Epidermal melanocyte (primary cell): ENCODE results near the gene PSMD1.
A peak's percentile ranks its signal among the peaks of the same experiment; 100 is the strongest.

Source experiments
- DNase-seq: peaks from one replicate; pipeline ENCODE4 v3.0.0; 2011; ENCODE audit warnings: low spot score; ENCODE audit not compliant: insufficient read length

PSMD1 gene

DNA sequence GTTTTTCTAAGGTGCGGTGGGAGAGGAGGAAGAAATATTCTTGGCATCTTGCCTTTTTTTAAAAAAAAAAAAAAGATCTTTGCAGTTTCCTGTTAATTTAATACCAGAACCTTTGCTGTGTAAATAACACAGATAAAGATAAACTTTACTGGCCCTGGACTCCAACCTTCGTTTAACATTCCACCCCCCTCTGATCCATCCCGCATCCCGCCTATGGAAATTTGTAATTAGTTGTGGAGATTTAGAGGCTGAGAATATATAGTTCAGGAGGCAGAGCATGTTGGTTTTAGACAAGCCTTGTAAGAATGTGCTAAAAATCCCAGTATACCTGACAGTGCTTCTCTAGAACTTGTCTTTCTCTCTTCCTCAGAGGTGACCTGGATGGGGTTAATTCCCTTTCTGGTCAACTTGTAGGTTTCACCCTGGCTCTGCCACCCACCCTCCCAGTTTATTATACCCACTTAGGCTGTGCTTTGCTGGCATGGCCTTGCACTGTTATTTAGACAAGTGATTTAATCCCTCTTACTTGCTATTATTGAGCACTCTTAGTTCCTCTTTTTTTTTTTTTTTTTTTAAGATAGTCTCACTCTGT, 22.3 kb upstream of the PSMD1 start:
- DNase-seq = no peak

DNA sequence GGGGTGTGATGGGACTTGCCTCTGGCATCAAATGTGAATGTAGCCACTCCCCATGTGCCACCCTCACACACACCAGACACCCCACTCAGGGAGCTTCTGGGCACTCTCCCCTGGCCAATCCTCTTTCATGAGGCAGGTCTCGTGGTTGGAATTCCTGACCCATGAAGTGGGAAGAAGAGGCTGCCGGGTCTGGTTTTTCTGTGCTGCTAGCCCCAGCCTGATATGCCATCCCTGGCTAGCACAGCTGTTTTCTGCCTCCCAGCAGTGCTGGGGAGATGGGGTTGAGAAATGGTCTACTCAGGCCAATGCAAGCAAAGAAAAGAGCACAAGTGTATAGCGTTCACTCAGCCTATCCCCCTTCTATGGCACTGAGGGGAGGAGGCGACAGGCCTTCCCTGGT, 20.5 kb upstream of the PSMD1 start:
- no peak for DNase-seq

DNA sequence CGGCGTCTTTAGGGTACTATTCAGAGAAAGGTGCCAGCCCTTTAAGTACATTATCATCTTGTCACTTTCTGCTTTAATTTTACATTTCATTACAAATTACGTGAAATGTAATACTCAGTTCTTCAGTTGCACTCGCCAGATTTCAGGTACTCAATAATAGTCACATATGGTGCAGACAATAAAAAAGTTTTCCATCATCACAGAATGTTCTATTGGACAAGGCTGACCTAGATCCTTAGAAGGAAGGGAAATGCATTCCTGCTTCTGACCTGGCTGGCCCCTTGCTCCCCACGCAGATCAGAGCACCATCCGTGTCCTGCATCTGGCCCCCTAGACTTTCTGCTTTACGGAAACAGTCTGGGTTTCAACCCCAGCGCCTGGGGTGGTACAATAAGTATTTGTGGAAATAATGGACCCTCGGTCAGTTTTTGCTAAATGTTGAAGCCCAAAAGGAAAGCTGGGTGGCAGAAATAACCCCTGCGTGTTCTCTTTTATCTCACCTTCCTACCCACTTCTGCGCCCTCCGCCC, 20.0 kb upstream of the PSMD1 start:
- DNase-seq = no peak

DNA sequence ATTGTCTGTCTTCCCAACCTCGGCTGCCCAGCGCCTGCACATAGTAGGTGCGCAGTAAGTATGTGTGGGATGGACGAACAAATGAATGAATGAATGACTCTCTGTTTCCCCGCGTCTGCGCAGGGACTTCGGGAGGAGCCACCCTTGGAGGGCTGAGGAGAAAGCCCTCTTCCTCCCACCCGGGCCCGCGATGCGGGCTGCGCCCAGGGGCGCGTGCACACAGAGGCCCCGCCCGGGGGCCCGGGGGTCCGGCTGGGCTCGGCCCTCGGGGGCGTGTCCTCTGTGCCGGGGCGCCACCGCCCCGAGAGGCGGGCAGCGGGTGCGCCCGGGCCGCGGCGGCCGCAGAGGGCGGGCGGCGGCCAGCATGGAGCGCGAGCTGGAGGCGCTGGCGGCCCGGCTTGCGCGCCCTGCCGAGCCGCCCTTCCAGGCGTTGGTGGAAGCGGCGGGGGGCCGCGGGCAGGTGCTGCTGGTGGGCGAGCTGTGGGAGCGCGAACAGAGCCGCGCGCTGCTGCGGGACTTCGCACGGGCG, 19.4 kb upstream of the PSMD1 start, which contains the start of gene C2orf72:
C2orf72 (plus strand) TSS at position 322 of the 529 bp plus-strand sequence; CDS start at position 365, 43 bp downstream.
- no peak for DNase-seq

DNA sequence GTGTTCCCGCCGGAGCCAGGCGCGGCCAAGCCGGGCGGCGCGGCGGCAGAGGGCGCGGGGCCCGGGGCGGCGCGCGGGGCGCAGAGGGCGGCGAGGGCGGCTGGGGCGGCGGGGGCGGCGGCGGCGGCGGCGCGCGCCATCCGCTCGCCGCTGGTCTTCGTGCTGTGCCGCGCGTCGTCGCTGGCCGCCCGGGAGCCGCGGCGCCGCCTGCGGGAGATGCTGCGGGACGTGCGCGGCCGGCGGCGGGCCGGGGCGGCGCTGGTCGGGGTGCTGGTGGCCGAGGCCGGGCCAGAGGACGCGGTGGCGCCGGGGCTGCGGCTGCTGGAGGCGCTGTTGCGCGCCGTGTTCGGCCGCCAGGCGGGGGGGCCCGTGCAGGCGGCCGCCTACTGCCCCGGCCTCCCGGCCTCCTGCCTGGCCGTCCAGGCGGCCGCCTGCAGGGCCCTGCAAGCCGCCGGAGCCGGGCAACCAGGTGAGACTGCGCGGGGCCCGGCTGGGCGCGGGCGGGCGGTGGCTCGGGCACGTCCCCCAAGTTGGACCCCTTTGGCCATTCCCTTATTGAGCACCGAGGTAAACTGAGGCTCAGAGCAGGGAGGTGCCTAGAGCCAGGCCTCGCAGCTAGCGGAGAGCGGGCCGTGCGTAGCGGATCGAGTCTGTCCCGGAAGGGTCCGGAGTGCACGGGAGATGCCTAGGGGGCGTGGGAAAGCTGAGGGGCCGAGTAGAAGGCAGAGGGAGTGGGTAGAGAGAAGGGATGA, 18.8 kb upstream of the PSMD1 start:
- DNase-seq = no peak

DNA sequence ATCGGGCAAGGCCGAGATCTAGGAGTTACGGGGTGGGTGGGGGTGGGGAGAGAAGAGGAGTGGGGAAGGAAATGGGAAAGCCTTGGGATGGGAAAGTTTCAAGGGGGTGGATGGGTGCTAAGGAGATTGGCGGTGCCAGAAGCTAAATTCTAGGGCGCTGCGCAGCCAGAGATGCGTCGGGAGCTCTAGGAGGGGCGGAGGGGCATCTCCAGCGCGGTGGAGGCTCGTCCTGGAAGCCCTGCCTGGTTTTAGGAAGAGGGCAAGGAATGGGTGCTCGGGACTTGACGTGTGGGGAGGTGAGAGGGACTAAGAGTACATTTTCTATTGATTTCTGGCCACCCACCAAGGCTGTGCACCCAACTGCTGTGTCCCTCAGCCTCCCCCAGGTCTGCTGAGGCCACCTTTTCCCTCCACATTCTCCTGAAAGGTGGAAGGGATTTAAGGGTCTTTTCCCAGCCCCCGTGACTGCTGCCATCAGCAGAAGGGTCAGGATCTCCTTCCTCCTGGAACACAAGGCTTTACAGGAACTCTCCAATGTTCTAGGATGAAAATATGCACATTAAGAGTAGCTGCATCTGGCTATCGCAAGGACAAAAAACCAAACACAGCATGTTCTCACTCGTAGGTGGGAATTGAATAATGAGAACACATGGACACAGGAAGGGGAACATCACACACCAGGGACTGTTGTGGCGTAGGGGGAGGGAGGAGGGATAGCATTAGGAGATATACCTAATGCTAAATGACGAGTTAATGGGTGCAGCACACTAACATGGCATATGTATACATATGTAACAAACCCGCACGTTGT, 18.0 kb upstream of the PSMD1 start:
- no peak for DNase-seq

DNA sequence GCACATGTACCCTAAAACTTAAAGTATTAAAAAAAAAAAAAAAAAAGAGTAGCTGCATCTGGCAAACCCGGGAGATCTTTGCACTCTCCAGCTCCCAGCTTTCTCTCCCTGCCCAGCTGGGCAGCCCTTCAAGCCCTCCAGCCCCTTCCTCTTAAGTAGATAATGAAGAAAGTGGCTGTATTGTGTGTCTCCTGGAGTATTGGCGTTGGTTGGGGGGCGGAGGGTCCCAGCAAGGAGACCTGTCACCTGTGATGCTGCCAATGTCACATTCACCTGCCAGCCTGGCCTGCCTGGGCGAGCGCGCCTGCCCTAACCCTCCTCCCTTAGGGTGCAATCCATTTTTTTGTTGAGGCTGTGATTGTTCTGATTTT, 17.4 kb upstream of the PSMD1 start:
- DNase-seq = no peak

DNA sequence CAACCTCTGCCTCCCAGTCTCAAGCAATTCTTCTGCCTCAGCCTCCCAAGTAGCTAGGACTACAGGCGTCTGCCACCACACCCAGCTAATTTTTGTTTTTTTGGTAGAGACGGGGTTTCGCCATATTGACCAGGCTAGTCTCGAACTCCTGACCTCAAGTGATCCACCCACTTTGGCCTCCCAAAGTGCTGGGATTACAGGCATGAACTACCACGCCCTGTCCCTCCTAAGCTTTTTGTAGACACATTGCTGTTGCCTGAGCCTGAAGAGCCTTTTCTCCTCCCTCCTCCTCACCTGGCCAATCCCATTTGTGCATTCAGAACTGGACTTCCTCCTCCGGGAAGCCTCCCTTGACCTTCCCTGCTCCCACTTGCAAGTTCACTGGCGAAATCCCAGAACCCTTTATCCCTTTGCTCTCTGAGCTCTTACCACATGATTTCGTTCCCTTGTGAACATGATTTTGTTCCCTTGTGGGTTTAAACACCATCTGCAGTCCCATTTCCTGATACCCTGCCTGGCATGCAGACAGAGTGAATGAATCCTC, 16.8 kb upstream of the PSMD1 start:
- no peak for DNase-seq

DNA sequence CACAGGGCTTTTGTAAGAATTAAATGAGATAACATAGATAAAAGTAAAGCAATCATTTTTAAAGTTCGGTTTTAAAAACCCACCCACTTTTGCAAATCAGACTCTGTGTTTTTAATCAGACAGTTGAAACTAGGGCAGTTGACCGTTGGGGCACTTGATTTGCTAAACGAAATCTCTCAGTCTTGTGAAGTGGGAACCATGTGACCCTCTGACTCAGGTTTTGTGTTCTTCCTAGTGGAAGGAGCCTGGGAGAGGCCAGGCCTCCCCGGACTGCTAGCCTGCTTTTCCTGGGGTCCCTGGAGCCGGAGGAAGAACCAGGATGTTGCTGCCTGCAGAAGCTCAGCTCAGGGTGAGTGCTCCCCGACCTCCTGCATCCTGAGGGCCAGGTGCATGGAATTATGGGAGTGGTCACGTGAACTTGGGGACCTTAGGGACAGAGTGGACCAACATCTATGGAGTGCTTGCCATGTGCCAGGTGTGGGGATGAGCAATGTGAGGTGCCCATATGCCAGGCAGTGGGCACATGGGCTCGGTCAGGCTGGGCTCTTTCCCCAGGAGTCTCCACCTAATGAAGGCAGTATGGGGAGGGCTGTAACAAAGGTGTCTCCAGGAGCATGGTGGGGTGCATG, 15.5 kb upstream of the PSMD1 start:
- no peak for DNase-seq

DNA sequence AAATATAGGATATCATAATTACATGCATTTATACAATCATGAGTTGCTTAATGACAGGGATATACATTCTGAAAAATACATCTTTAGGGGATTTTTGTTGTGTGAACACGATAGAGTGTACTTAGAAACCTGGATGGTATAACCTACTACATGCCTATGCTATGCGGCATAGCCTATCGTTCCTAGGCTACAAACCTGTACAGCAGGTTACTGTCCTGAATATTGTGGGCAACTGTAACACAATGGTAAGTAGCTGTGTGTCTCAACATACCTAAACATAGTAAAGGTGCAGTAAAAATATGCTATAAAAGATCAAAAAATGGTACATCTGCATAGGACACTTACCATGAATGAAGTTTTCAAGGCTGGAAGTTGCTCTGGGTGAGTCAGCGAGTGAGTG, 12.9 kb upstream of the PSMD1 start:
- no peak for DNase-seq

DNA sequence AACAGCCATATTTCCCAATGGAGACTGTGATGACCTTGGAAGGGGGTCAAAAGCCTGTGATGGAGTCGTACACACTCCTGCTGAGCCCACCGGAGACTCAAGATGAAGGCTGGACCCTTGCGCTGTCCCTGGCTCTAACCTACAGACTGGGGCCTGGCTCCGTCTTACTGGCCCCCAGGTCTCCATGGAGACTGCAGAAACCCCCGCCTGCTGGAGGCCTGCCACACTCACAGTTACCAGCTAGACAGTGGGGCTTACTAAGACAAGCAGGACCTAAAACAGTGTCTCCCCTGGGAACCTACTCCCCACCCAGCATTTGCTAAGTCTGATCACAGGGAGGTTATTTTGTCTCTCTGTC, 9.8 kb upstream of the PSMD1 start:
- no peak for DNase-seq

DNA sequence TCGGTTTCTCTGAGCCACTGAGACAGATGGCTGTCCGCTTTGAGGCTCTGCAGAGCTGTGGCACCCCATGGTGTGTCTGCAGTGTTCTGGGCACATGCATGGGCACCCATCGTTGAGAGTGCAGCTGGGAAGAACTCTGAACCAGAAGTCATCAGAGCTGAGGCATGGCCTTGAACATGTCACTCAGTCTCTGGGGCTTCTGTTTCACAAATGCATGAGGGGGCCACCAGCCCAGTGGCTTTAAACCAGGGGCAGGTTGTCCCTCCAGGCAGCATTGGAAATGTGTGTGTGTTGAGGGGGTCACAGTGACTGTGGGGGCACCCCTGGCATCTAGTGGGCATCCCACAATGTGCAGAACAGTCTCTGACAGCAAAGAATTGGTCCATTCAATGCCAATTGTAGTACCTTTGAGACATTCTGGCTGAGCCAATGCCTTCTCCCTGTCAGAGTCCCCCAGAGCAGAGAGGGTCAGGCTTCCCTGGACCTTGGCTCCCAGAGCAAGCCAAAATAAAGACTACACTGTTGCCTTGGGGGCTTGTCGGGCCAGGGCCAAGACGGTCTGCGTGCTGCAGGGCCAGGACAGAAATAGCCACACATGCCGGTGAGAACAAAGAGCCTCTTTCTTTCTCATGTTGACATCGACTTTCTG, 9.3 kb upstream of the PSMD1 start:
- DNase-seq = no peak

DNA sequence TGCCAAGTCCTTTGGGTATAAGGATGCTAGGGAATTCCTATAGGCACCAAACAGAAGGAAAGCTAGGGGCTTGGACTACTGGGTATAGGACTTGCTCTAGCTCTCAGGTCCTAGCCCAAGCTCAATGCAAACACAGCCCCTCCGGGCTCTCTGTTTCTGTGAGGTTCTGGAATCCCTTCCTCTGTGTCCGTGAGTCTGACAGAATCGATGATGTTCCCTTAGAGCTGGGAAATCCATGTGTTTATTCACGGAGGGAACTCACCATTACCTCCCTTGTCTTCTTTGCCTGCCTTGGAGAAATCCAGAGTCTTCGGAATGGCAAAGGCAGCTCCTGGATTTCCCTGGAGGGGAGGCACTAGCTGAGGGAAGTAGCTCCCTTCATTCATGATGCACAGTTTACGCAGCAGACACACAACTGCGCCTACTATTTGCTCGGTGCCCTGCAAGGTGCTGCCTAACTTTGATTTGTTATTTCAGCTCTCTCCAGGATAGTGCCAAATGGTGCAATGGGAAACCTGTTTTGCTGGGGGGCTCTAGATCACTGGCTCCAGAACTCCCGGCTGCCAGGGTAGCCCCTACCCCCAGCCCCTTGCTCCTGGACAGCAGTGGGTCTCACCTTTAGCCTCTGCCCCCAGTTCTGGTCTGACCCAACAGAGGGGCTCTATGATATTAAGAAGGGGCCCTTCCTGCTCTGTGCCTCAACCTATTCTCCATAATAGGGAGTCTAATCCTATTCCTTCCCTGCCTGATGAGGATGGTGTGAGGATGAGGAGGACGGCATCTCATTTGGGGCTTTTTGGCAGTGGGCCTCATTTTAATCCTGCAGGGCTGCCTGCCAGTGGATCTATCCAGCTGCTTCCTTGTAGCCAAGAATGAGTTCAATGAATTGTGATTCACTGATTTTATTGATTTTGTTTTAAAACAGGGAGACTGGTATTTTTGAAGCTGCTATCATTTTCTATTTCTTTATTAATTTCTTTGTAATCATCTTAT, 8.4 kb upstream of the PSMD1 start:
- no peak for DNase-seq

DNA sequence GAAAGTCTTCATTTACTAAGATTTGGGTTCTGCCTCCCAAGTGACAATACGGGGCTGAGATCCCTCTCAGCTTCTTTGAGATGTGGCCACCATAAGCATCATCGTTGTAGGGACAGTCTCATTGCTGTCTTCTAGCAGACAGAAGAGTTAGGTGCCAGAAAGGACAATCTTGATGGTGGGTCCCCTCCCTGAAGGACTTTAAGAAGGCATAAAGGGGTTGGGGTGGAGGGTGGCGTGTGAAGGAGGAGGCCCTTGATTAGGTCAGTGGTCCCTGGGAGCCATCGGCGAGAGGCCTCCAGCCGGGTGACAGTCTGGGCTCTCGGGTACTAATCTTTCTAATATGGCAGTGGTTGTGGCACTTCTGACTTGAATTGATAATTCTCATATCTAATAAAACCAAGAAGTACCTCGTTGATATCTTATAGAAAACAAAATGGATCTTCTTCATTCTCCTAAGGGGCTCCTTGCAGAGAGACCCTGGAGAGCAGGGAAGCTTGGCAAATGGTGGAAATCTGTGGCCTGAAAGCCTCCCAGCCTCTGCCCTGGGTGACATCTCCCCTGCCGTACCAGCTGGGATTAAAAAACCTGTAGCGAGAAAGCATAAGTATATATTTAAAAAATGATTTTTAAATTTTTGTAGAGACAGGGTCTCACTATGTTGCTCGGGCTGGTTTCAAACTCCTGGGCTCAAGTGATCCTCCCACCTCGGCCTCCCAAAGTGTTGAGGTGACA, 7.2 kb upstream of the PSMD1 start:
- DNase-seq = no peak

DNA sequence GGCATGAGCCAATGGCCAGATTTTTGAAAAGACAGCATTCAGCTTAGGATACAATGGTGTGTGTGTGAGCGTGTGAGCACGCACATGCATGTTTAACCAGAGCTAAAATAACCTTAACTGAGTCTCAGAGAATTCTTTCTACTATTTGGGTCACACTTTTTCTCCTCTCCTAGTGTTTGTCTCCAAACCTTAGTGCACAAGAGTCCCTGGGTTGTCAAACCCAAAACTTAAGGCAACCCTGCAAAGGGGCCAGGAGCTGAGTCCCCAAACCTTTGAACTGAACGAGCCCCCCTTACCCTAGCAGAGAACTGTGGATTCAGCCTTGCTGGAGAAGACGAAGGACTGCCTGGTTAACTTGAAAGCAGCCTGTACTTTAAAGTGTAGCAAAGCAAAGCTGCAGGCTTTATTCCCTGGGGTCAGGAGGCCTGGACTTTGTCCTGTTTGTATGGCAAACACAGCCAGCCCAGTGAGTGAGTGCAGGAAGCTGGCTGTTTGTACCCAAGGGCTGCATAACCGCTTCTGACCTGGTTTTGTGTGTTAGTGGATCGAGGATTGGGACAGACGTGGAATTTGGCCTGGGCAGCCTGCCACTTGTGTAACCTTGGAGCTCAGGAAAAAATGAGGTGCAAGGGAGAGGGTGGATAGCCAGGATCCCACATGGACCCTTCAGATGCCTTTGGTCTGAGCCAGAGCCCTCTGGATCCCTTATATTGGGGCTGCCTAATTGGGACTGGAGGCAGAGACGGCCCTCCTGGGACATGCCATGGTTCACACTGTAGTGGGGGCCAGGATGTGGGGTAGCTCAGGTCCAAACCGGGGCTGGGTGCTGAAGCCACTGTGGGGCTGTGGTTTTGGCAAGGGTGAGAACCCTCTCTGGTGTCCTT, 6.4 kb upstream of the PSMD1 start:
- DNase-seq = no peak

DNA sequence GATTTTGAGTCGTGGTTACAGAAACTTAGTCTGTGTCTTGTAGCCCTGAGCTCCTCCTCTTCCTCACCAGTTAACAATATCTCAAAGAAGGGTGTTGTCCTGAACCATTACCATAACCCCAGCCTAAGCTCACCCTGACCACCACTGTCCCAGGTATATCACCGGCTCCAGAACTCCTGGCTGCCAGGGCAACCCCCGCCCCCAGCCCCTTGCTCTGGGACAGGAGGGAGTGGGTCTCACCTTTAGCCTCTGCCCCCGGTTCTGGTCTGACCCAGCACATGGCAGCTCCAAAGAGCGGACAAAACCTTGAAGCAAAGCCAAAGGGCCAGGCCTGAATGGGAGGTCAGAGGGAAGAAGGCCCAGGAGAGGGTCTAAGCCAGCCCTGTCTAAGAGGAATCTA, 5.6 kb upstream of the PSMD1 start:
- DNase-seq = no peak

DNA sequence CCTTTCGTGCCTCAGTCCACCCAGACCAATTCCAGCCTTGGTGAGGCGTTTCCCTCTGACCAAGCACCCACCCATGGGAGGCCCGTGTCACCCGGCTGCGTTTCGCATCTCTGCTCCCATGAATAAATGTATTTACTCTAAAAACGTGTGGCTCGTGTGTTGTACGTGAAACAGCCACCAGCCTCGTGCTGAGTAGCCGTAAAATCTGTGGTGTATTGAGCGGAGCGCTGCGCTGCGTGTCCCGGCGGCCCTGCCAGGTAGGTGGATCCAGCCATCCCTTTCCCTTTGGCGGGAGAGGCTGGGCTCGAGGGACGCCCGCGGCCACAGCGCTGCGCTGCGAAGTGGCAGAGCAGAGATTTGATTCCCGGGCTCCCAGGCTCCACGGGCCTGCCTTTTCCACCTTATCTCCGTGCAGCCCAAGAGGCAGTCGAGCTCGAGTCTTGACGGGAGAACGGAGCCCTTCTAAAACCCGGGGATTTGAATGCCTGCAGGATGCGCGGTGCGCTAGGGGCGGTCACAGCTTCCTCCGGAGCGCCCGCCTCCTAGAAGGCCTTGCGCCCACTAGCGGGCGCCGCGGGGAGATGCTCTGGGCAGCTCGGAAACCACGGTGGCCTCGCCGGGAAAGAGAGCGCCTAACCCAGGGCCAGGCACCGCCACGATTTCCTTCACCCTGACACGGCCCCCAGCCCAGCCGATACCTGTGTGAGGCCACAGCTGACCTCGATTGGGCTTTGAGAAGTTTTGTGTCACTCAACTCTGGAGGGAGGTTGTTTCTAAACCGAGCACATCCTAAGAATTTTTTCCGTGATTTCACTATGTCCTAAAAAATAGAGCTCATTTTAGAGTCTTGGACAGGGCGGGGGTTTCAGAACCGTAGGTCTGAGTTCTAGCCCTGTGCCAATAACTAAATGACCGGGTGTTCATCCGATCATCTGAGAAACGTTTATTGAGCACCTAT, 3.9 kb upstream of the PSMD1 start:
- peak; percentile 23 for DNase-seq
